ENCODE measurements around the gene ARMS2.

The ARMS2 gene

GRCh38 chr10:122499012-122499411 lies 44.6 kb downstream of the ARMS2 start:
- Histone ChIP-seq H3K4me1 (no peaks in the 10 kb centered on the region), H3K9me3 (no peaks in the 10 kb centered on the region), H3K27me3 (no peaks in the 10 kb centered on the region), H3K4me3 (ENCODE audit: low read depth, low read length) (no peak overlapping the region), H3K36me3 (no peaks in the 10 kb centered on the region)
- no peak for DNase-seq
- no peak for TF ChIP-seq CTCF (IDR thresholded peaks at IDR 0.05; ENCODE audit: low read depth, low read length)

GRCh38 chr10:122499491-122499941 lies 45.1 kb downstream of the ARMS2 start:
- H3K9me3 ChIP-seq, result no peaks in the 10 kb centered on the region
- H3K4me1 ChIP-seq, result no peaks in the 10 kb centered on the region
- H3K27me3 ChIP-seq, result no peaks in the 10 kb centered on the region
- no peak overlapping the region for H3K4me3 ChIP-seq (ENCODE audit: low read depth, low read length)
- DNase-seq, result no peak
- TF ChIP-seq CTCF (IDR thresholded peaks at IDR 0.05; ENCODE audit: low read depth, low read length), result no peak
- H3K36me3 ChIP-seq, result no peaks in the 10 kb centered on the region

GRCh38 chr10:122500194-122500593 lies 45.7 kb downstream of the ARMS2 start:
- no peaks in the 10 kb centered on the region for H3K9me3 ChIP-seq
- no peaks in the 10 kb centered on the region for H3K27me3 ChIP-seq
- TF ChIP-seq CTCF (IDR thresholded peaks at IDR 0.05; ENCODE audit: low read depth, low read length), result no peak
- no peak for DNase-seq
- H3K36me3 ChIP-seq, result no peaks in the 10 kb centered on the region
- no peaks in the 10 kb centered on the region for H3K4me1 ChIP-seq
- no peak overlapping the region for H3K4me3 ChIP-seq (ENCODE audit: low read depth, low read length)

GRCh38 chr10:122500726-122501125 lies 46.3 kb downstream of the ARMS2 start:
- no peaks in the 10 kb centered on the region for H3K4me1 ChIP-seq
- no peaks in the 10 kb centered on the region for H3K9me3 ChIP-seq
- H3K27me3 ChIP-seq, result no peaks in the 10 kb centered on the region
- TF ChIP-seq CTCF (IDR thresholded peaks at IDR 0.05; ENCODE audit: low read depth, low read length), result no peak
- H3K4me3 ChIP-seq (ENCODE audit: low read depth, low read length), result no peak overlapping the region
- no peak for DNase-seq
- H3K36me3 ChIP-seq, result no peaks in the 10 kb centered on the region

- Histone ChIP-seq H3K4me1 (no peaks in the 10 kb centered on the region), H3K27me3 (no peaks in the 10 kb centered on the region), H3K9me3 (no peaks in the 10 kb centered on the region), H3K4me3 (ENCODE audit: low read depth, low read length) (no peak overlapping the region), H3K36me3 (no peaks in the 10 kb centered on the region)
- no peak for DNase-seq
- TF ChIP-seq CTCF (IDR thresholded peaks at IDR 0.05; ENCODE audit: low read depth, low read length), result no peak
Measured at GRCh38 chr10:122503012-122503411, 48.6 kb downstream of the ARMS2 start.

GRCh38 chr10:122503886-122504609 lies 49.6 kb downstream of the ARMS2 start:
- Histone ChIP-seq H3K27me3 (no peaks in the 10 kb centered on the region), H3K36me3 (no peaks in the 10 kb centered on the region), H3K4me1 (no peaks in the 10 kb centered on the region), H3K4me3 (ENCODE audit: low read depth, low read length) (no peak overlapping the region), H3K9me3 (no peaks in the 10 kb centered on the region)
- TF ChIP-seq CTCF (IDR thresholded peaks at IDR 0.05; ENCODE audit: low read depth, low read length), result no peak
- DNase-seq, result no peak
